Activated CD8-positive, alpha-beta memory T cell treated with anti-CD3 and anti-CD28 coated beads, Interleukin-2, amount 50 U/mL, for 24 hours (primary cell): ENCODE results near the gene THOC2.
"Not testable (repeated sequence)": the region's sequence is repeated elsewhere in the genome, so short reads cannot be mapped to it uniquely, and the experiment has no call there.

ENCODE experiments used
- DNase-seq: peaks from one replicate; pipeline ENCODE4 v3.0.0-alpha.2; 2020; ENCODE audit errors: extremely low read depth

The THOC2 gene, protein sequence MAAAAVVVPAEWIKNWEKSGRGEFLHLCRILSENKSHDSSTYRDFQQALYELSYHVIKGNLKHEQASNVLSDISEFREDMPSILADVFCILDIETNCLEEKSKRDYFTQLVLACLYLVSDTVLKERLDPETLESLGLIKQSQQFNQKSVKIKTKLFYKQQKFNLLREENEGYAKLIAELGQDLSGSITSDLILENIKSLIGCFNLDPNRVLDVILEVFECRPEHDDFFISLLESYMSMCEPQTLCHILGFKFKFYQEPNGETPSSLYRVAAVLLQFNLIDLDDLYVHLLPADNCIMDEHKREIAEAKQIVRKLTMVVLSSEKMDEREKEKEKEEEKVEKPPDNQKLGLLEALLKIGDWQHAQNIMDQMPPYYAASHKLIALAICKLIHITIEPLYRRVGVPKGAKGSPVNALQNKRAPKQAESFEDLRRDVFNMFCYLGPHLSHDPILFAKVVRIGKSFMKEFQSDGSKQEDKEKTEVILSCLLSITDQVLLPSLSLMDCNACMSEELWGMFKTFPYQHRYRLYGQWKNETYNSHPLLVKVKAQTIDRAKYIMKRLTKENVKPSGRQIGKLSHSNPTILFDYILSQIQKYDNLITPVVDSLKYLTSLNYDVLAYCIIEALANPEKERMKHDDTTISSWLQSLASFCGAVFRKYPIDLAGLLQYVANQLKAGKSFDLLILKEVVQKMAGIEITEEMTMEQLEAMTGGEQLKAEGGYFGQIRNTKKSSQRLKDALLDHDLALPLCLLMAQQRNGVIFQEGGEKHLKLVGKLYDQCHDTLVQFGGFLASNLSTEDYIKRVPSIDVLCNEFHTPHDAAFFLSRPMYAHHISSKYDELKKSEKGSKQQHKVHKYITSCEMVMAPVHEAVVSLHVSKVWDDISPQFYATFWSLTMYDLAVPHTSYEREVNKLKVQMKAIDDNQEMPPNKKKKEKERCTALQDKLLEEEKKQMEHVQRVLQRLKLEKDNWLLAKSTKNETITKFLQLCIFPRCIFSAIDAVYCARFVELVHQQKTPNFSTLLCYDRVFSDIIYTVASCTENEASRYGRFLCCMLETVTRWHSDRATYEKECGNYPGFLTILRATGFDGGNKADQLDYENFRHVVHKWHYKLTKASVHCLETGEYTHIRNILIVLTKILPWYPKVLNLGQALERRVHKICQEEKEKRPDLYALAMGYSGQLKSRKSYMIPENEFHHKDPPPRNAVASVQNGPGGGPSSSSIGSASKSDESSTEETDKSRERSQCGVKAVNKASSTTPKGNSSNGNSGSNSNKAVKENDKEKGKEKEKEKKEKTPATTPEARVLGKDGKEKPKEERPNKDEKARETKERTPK (N-terminal part only)

DNA sequence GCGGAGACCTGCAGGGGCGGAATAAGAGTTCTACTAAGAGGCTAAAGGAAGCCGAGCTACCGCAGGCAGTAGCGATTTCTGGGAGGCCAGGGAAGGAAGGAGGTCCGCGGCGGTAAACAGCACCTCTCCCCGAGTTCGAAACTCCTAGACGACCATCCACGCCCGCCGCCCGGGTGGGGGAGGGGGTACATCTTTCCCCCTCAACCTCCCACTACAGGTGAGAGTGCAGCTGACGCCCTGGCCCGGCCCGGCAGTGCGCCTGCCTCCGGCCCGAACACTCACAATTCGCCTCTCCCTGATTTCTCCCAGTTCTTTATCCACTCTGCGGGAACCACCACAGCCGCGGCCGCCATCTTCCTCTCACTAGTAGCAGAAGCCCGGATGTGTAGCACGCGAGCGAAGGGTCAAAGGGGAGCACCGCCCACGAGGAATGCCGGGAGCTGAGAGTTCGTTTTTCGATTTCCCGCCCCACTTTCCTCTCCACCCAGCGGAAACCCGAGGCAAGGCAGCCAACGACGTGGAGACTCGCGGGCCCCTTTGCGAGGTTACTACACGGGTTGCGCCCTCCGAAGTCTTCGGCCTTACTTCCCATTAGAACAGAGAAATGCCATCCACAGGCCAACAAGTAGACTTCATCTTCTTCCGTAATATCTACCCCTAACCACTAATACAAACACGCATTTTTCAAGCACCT, at the start of gene THOC2:
THOC2 (minus strand) TSS at position 383 of the 694 bp plus-strand sequence; CDS start at position 353, 30 bp downstream.
- peak; percentile 59 for DNase-seq

DNA sequence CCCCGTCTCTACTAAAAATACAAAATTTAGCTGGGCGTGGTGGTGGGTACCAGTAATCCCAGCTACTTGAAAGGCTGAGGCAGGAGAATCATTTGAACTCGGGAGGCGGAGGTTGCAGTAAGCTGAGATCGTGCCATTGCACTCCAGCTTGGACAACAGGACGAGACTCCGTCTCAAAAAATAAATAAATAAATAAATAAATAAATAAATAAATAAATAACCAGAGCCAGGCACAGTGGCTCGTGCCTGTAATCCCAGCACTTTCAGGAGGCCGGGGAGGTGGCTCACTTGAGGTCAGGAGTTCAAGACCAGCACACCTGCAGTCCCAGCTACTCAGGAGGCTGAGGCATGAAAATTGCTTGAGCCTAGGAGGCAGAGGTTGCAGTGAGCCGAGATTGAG, 48.9 kb upstream of the THOC2 start:
- not testable (repeated sequence) for DNase-seq

- DNase-seq = no peak
Observed at GRCh38 chrX:123779908-123780396, 47.1 kb upstream of the THOC2 start.

GRCh38 chrX:123773258-123773988, 40.6 kb upstream of the THOC2 start:
- DNase-seq = no peak

GRCh38 chrX:123771449-123772064, 38.7 kb upstream of the THOC2 start:
- DNase-seq = no peak

- peak; percentile 36 for DNase-seq
Observed at GRCh38 chrX:123764967-123765871, 32.4 kb upstream of the THOC2 start.

DNA sequence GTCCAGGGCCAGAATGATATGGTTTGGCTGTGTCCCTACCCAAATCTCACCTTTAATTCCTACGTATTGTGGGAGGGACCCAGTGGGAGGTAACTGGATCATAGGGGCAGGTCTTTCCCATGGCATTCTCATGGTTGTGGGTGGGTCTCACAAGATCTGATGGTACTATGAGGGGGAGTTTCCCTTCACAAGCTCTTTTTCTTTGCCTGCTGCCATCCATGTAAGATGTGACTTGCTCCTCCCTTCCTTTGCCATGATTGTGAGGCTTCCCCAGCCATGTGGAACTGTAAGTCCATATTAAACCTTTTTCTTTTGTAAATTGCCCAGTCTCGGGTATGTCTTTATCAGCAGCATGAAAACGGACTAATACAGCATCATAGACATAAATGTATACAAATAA, 27.0 kb upstream of the THOC2 start:
- DNase-seq = not testable (repeated sequence)

GRCh38 chrX:123757794-123758193, 24.9 kb upstream of the THOC2 start:
- not testable (repeated sequence) for DNase-seq

GRCh38 chrX:123756320-123756719, 23.5 kb upstream of the THOC2 start:
- no peak for DNase-seq

DNA sequence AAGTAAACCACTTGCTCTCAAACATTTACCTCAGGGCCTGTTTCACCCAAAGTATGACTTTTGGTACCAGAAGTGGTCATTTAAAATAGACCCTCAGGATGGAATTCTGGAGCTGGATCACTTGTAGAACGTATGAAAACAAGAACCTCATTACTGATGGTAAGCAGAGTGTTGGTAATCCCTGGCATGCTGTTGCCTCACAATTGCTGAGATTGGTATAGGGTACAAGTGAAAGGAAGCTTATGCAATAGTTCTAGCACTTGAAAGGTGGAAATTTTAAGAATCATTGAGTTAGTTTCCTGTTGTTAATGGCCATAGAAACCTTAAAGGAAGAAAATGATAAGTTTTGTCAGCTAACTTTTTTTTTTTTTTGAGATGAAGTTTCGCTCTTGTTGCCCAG, 22.3 kb upstream of the THOC2 start:
- no peak for DNase-seq

DNA sequence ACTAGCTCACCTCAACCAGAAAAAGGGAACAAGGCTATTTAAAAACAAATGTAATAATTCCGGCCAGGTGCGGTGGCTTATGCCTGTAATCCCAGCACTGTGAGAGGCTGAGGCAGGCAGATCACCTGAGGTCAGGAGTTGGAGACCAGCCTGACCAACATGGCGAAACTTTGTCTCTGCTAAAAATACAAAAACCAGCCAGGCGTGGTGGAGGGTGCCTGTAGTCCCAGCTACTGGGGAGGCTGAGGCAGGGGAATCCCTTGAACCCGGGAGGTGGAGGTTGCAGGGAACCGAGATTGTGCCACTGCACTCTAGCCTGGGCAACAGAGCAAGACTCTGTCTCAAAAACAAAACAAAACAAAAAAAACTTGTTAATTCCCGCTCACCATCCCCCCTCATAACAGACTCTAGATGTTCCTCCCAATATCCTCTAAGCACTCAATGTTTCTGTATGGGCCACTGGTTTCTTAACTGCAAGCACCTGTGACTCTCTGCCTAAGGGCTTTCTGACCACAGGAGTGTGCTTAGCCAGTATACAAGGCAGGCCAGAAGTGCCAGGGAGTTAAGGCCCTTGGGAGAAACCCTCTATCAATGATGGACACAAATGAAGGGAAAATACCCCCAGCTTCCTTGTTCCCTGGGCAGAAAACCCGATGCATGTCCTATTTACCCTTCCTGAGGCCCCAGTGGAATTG, 21.0 kb upstream of the THOC2 start:
- DNase-seq = no peak

DNA sequence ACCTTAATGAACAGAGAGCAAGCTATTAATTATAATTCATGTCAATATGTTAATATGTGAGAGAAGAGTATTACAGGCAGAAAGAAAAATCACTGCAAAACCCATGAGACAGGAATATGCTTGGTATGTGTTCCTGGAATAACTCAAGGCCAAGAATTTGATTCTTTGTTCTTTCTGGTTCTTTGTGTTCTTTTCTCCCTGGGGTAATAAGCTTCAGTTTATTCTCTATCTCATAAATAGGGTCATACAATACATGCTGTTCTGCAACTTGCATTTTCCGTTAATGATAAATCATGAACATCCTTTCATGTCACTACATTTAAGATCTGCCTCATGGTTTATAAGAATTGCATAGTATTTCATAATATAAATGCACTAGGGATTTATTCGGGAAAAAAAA, 16.8 kb upstream of the THOC2 start:
- DNase-seq = no peak

DNA sequence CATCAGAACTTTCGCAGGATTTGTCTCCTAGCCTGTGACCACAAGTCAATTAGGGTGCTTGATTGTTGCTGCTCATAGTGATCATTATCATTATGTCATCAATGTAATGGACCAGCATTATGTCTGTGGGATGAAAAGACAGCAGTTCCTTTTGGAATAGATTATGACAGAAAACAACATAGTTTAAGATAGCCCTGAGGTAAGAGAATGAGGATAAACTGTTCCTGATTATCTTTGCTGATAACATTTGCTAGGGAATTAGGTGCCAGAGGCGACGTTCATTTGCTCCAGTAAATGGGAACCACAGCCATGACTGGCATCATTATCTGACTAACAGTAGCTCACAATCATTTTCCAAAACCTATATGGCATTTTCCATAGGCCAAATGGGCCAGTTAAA, 12.7 kb upstream of the THOC2 start:
- no peak for DNase-seq

GRCh38 chrX:123743312-123743711, 10.5 kb upstream of the THOC2 start:
- DNase-seq = no peak

- no peak for DNase-seq
Observed at GRCh38 chrX:123742440-123742839, 9.6 kb upstream of the THOC2 start.

- no peak for DNase-seq
Observed at GRCh38 chrX:123740536-123740935, 7.7 kb upstream of the THOC2 start.

DNA sequence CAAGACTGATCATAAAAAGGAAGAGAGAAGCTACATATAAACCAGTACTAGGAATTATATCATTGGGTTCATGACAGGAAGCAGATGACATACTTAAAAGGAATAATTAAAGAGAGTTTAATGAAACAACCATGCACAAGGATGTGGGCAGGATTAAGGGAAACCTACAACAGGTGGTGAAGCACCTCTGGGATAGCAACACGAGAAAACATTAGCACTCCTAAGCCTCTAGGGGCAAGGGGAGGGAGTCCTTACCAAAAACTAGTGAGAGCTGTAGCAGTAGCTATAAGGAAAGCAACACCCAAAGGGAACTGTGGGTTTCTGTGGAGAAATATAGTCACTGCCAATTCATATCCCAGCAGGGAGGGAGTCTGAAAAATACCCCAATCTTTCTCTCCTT, 7.2 kb upstream of the THOC2 start:
- no peak for DNase-seq

DNA sequence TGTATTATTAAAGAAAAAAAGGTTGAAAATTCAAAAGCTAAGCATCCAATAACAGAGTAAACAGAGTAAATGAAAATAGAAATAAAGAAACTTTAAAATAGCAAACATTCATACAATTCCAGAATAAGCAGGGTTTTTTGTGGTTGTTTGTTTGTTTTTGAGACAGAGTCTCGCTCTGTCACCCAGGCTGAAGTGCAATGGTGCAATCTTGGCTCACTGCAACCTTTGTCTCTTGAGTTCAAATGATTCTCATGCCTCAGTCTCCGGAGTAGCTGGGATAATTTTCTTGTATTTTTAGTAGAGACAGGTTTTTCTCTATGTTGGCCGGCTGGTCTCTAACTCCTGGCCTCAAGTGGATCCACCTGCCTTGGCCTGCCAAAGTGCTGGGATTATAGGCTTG, 6.6 kb upstream of the THOC2 start:
- no peak for DNase-seq
